NB4 (cell line): Measurements from ENCODE around the gene NFATC2.

Experiments used
- DNase-seq: peaks from one replicate; pipeline ENCODE4 v3.0.0; 2010; ENCODE audit warnings: low read depth
- H3K4me3 ChIP-seq: one replicate; pipeline ENCODE4 v1.5.1; 2011; ENCODE audit warnings: mild to moderate bottlenecking, low read depth, low read length, moderate library complexity
- MYC ChIP-seq: IDR thresholded peaks from 2 replicates; pipeline ENCODE4 v1.6.1; 2011; ENCODE audit warnings: low read depth, low read length
- POLR2A ChIP-seq: IDR thresholded peaks from 2 replicates; pipeline ENCODE4 v1.6.1; 2011; ENCODE audit warnings: mild to moderate bottlenecking; ENCODE audit not compliant: insufficient read length; ENCODE audit errors: extremely low read depth
- TF ChIP-seq, protein P1 (sequence below): IDR thresholded peaks from one replicate; pipeline ENCODE4 v1.5.1; 2012; ENCODE audit warnings: low read depth, low read length
- TF ChIP-seq, protein P2 (sequence below): IDR thresholded peaks from 2 replicates; pipeline ENCODE4 v1.6.1; 2011; ENCODE audit warnings: low read depth, low read length

NFATC2 gene

DNA sequence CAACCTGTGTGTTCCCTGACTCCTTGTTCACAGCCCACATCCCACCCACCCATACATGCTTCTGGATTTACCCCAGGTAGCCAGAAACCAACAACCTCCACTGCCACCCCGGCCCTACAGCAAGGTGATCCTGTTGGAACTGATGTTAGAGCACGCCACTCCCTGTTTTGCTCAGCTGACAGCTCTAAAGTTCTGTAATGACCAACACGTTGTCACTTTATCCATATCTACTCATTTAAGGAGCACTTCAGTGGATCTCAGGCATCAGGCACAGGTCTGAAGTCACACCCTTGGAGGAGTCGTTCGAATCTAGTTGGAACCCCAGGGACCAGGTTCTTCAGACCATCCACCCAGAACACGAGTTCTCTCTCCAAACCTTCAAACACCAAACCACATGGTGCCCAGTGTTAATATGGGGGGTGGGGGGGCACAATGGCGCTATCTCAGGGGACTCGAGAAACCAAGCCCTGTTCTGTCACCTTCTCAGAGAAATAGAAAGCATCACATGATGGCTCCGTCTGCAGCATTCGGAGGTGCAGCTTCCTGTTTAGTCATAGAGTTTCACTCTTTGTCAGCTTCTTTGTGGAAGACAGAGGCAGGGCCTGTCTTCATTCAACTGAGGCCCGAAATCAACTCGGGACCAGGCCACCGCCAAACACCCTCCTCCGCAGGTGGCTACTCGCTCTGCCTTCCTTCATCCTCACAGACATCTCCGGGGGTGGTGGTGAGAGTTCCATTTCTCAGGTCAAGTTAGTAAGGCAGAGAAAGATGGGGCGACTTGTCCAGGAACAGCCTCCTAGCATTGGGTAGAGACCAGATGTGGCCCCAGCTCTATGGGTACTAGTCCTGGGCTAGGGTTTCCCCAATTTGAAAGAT is 142.2 kb downstream of the NFATC2 start:
- no peak overlapping the region for H3K4me3 ChIP-seq
- TF ChIP-seq, protein P1, sequence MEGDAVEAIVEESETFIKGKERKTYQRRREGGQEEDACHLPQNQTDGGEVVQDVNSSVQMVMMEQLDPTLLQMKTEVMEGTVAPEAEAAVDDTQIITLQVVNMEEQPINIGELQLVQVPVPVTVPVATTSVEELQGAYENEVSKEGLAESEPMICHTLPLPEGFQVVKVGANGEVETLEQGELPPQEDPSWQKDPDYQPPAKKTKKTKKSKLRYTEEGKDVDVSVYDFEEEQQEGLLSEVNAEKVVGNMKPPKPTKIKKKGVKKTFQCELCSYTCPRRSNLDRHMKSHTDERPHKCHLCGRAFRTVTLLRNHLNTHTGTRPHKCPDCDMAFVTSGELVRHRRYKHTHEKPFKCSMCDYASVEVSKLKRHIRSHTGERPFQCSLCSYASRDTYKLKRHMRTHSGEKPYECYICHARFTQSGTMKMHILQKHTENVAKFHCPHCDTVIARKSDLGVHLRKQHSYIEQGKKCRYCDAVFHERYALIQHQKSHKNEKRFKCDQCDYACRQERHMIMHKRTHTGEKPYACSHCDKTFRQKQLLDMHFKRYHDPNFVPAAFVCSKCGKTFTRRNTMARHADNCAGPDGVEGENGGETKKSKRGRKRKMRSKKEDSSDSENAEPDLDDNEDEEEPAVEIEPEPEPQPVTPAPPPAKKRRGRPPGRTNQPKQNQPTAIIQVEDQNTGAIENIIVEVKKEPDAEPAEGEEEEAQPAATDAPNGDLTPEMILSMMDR: no peak
- TF ChIP-seq POLR2A: no peak
- no peak for TF ChIP-seq MYC
- TF ChIP-seq, protein P2, sequence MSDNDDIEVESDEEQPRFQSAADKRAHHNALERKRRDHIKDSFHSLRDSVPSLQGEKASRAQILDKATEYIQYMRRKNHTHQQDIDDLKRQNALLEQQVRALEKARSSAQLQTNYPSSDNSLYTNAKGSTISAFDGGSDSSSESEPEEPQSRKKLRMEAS: no peak

DNA sequence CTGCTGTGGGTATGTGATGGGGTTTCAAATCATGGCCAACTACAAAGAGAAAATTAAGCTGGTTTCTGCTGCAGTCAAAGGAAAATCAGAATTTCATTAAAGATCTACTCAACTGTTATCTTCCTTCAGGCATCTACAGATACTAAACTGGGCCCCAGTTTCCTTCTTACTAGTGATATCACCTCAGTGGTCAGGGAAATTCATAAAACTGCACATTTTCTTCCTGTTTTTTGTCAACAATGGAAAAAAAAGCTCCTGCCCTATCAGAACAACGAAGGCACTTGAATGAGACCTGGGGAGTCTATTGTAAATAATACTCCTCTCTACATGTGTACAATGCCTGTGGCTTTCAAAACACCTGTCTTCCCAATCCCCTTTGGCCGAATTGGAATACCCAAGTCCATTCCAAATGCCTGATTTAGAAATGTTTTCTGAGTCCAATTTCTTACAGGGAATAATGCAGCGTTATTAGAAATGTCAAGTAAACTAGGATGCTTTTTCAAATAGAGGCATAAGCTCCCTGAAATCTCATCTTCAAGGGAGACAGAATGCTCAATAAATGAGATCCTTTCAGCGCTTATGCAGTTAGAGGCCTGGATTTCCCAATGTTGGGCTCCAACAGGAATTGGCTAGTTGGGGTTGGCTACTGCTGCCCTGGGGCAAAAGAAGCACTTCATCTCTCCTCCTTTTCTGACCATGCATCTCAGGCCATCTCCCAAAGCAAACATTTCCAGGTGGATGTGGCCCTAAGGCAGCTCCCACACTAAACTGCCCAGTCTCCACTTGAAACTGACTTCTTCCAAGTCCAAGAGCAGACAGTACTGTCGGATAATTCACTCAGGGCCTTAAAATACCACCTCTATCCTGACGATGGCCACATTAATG is 143.3 kb downstream of the NFATC2 start:
- H3K4me3 ChIP-seq: no peak overlapping the region
- no peak for DNase-seq
- TF ChIP-seq MYC (no peak), POLR2A (no peak)
- TF ChIP-seq, protein P1: no peak
- TF ChIP-seq, protein P2: no peak

More for the DNA sequence above, 142.2 kb downstream of the NFATC2 start:
- DNase-seq: no peak

- TF ChIP-seq, protein P1: no peak
- TF ChIP-seq, protein P2: no peak
- TF ChIP-seq POLR2A (no peak), MYC (no peak)
- H3K4me3 ChIP-seq: no peak overlapping the region
- no peak for DNase-seq
These were observed 144.0 kb downstream of the NFATC2 start for GRCh38 chr20:51398552-51398951.

DNA sequence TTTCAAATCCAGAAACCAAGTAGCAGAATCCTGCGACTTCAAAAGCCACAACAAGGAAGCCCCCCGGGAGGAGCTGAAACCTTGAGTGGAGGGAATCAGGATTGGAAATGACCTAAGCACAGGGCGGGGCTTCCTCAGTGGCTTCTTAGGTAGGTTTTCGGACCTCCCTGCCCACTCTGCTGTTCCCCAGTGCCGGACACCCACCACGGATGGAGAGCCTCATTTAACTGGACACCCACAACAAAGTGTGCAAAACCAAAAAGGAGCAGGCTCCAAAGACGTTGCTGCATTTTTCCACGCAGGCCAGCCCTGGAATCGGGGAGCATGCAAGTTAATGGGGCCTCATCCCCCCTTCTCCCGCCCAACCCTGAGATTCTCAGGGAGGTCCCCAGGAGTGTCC is 144.4 kb downstream of the NFATC2 start:
- TF ChIP-seq MYC (no peak), POLR2A (no peak)
- TF ChIP-seq, protein P2: no peak
- TF ChIP-seq, protein P1: no peak
- H3K4me3 ChIP-seq: no peak overlapping the region
- no peak for DNase-seq

DNA sequence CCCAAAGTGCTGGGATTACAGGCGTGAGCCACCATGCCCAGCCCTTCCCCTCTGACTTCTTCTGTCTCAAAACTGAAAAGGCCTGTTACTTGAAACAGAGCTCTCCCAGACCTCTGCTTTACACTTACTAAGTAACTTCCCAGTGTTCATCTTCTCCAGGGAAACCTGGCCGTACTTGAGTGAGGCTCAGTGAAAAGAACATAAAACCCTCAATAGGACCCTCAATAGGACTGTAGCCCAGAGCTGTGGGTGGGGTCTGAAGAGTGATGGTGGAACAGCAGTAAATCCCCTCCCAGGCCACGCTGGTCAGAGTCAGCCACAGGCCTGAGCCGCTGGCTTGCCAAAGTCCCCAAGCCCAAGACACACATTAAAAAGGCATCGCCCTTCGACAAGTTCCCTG is 145.4 kb downstream of the NFATC2 start:
- H3K4me3 ChIP-seq: no peak overlapping the region
- TF ChIP-seq, protein P2: no peak
- TF ChIP-seq MYC (no peak), POLR2A (no peak)
- TF ChIP-seq, protein P1: no peak
- no peak for DNase-seq
